ENCODE results near the gene USP4. TPM values are rescaled to one million over a fixed set of nuclear protein-coding genes. Genes with fewer than 3 reads are reported as not detected.
"Not testable (repeated sequence)": the region's sequence is repeated elsewhere in the genome, so short reads cannot be mapped to it uniquely, and the experiment has no call there.

The USP4 gene
- total RNA-seq, 5 donors from 2014 or later (not counting 1 experiment from before 2014, with no cell fraction given), result 101 to 107 (median 103) TPM

DNA sequence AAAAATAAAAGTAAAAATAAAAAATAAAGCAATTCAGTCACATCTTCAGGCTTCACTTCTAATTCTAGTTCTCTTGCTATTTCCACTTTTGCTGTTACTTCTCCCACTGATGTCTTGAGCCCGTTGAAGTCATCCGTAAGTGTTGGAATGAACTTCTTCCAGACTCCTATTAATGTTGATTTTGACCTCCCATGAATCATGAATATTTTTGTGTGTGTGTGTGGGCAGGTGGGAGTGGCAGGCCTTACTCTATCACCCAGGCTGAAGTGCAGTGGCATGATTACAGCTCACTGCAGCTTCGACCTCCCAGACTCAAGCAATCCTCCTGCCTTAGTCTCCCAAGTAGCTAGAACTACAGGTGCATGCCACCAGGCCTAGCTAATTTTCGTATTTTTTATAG lies 10.7 kb downstream of the USP4 start:
- Mint-ChIP-seq H3K36me3 (peaks cover 37% of the 10 kb centered on the region), H3K9me3 (no peaks in the 10 kb centered on the region), H3K4me1 (peaks cover 14 to 28% (median 25%) of the 10 kb centered on the region in 3 donors), H3K27ac (no peak overlapping the region), H3K4me3 (no peak overlapping the region), H3K27me3 (no peaks in the 10 kb centered on the region)
- no peaks in the 10 kb centered on the region for H3K9me3 ChIP-seq
- POLR2A ChIA-PET, result interaction anchor here in 1 of 2 donors (0.6 kb wide), 1 partner anchor 16 kb away, joined by 6 read pairs; no protein-coding TSS in a partner anchor
- CTCF ChIA-PET, result no interaction called here
- H3K27me3 ChIP-seq (replicated peaks in 1 of 2; ENCODE audit: control insufficient read depth in 2 of 2, extremely low read depth in 1 of 2, insufficient read depth in 2 of 2, low read length in 1 of 2), result no peaks in the 10 kb centered on the region
- no peak overlapping the region for H3K27ac ChIP-seq (ENCODE audit: low read length)
- H3K36me3 ChIP-seq (ENCODE audit: control insufficient read depth in 2 of 2, extremely low read depth in 1 of 2, insufficient read depth in 1 of 2, low read length in 1 of 2), result peaks cover 12 to 73% of the 10 kb centered on the region in 2 donors
- WGBS (ENCODE audit: insufficient coverage), result no CpG with 5 or more reads among the region's 4 CpGs
- H3K4me1 ChIP-seq (ENCODE audit: control insufficient read depth in 1 of 2, extremely low read depth in 1 of 2, insufficient read depth in 2 of 2, low read length in 2 of 2), result peaks cover 8 to 14% of the 10 kb centered on the region in 2 experiments
- DNase-seq, result no peak
- no peak overlapping the region for H3K4me3 ChIP-seq (ENCODE audit: control insufficient read depth in 1 of 2, extremely low read depth in 1 of 2, low read length in 1 of 2)
- no peak for ATAC-seq (replicated peaks in 1 of 4)

DNA sequence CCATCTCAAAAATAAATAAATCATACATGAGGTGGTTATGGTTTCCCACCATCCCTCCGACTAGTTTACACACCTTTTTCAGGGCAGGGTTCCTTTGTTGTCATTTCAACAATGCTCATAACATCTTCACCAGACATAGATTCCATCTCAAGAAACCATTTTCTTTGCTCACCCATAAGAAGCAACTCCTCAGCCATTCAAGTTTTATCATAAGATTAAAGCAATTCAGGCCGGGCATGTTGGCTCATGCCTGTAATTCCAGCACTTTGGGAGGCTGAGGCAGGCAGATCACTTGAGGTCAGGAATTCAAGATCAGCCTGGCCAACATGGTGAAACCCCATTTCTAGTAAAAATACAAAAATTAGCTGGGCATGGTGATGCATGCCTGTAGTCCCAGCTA lies 11.5 kb downstream of the USP4 start:
- 100% methylated on average over 1 of the region's 2 CpGs for WGBS (ENCODE audit: insufficient coverage)
- H3K4me3 Mint-ChIP-seq; H3K4me3 ChIP-seq (ENCODE audit: control insufficient read depth in 1 of 2, extremely low read depth in 1 of 2, low read length in 1 of 2); H3K27me3 ChIP-seq (replicated peaks in 1 of 2; ENCODE audit: control insufficient read depth in 2 of 2, extremely low read depth in 1 of 2, insufficient read depth in 2 of 2, low read length in 1 of 2); CTCF ChIA-PET; H3K27ac ChIP-seq (ENCODE audit: low read length); H3K27me3 Mint-ChIP-seq; H3K9me3 ChIP-seq; H3K27ac Mint-ChIP-seq; DNase-seq; POLR2A ChIA-PET; H3K9me3 Mint-ChIP-seq; ATAC-seq (replicated peaks in 1 of 4): not testable (repeated sequence)
- Mint-ChIP-seq H3K4me1 (peaks cover 8 to 19% (median 18%) of the 10 kb centered on the region in 3 donors), H3K36me3 (peaks cover 42% of the 10 kb centered on the region)
- Histone ChIP-seq H3K36me3 (ENCODE audit: control insufficient read depth in 2 of 2, extremely low read depth in 1 of 2, insufficient read depth in 1 of 2, low read length in 1 of 2) (peaks cover 12 to 73% of the 10 kb centered on the region in 2 donors), H3K4me1 (ENCODE audit: control insufficient read depth in 1 of 2, extremely low read depth in 1 of 2, insufficient read depth in 2 of 2, low read length in 2 of 2) (peaks cover 6 to 14% of the 10 kb centered on the region in 2 experiments)

DNA sequence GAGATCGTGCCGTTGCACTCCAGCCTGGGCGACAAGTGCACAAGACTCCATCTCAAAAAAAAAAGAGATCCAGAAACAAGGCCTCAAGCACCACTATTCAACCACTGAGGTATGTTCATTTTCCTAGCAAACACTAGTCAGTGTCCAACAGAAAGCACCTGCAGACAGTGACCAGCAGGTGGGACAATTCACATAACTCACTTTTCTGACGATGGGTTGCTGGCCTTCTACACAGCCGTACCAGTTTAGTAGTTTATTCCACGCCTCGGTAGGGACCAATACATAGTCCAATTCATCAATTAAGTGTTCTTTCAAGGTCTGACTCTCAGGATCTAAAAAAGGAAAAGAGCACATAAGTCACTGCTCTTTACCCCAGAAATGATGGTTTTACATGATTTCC lies 12.4 kb downstream of the USP4 start:
- ATAC-seq (replicated peaks in 1 of 4) (no peak), DNase-seq (no peak)
- CTCF ChIA-PET, result interaction anchor here in 1 of 2 donors (0.6 kb wide), 1 partner anchor 29 kb away, joined by 6 read pairs; no protein-coding TSS in a partner anchor
- peaks cover 39% of the 10 kb centered on the region for H3K36me3 Mint-ChIP-seq
- peaks cover 0 to 11% (median 11%) of the 10 kb centered on the region in 3 donors for H3K4me1 Mint-ChIP-seq
- H3K27me3 Mint-ChIP-seq, result no peaks in the 10 kb centered on the region
- Histone ChIP-seq H3K4me3 (ENCODE audit: control insufficient read depth in 1 of 2, extremely low read depth in 1 of 2, low read length in 1 of 2) (no peak overlapping the region), H3K9me3 (no peaks in the 10 kb centered on the region), H3K4me1 (ENCODE audit: control insufficient read depth in 1 of 2, extremely low read depth in 1 of 2, insufficient read depth in 2 of 2, low read length in 2 of 2) (peaks cover 0 to 6% of the 10 kb centered on the region in 2 experiments), H3K27ac (ENCODE audit: low read length) (no peak overlapping the region), H3K27me3 (replicated peaks in 1 of 2; ENCODE audit: control insufficient read depth in 2 of 2, extremely low read depth in 1 of 2, insufficient read depth in 2 of 2, low read length in 1 of 2) (no peaks in the 10 kb centered on the region), H3K36me3 (ENCODE audit: control insufficient read depth in 2 of 2, extremely low read depth in 1 of 2, insufficient read depth in 1 of 2, low read length in 1 of 2) (peaks cover 12 to 80% of the 10 kb centered on the region in 2 donors)
- POLR2A ChIA-PET, result no interaction called here
- no peak overlapping the region for H3K27ac Mint-ChIP-seq
- no peaks in the 10 kb centered on the region for H3K9me3 Mint-ChIP-seq
- no CpG with 5 or more reads among the region's 7 CpGs for WGBS (ENCODE audit: insufficient coverage)
- H3K4me3 Mint-ChIP-seq, result no peak overlapping the region

DNA sequence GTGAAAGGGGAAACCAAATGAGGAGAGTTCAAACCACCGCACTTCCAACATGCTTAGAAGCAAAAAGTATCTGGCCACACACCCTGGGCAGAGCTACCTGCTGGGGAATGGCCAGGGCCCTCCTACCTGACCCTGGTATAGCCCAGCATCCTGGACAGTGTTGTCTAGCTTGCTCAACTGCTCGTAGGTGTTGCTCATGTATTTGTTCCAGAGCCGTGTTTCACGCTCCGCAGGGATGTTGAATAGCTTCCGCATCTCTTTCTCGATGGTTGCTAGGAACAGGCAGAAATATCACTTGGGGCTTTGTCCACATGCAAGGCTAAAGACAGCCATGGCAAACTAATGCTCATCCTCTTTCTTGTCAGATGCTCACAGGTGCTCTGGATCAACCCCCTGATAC lies 15.1 kb downstream of the USP4 start:
- H3K4me3 ChIP-seq (ENCODE audit: control insufficient read depth in 1 of 2, extremely low read depth in 1 of 2, low read length in 1 of 2), result no peak overlapping the region
- H3K9me3 ChIP-seq, result no peaks in the 10 kb centered on the region
- Mint-ChIP-seq H3K9me3 (no peaks in the 10 kb centered on the region), H3K27me3 (no peaks in the 10 kb centered on the region), H3K4me3 (no peak overlapping the region), H3K4me1 (peaks cover 0 to 6% (median 4%) of the 10 kb centered on the region in 3 donors), H3K36me3 (peaks cover 53% of the 10 kb centered on the region), H3K27ac (no peak overlapping the region)
- ChIA-PET POLR2A (interaction anchor here in 1 of 2 donors (0.6 kb wide), 1 partner anchor 405 kb away, joined by 7 read pairs; no protein-coding TSS in a partner anchor), CTCF (interaction anchor here in 1 of 2 donors (0.6 kb wide), 1 partner anchor 126 kb away, joined by 3 read pairs; no protein-coding TSS in a partner anchor)
- WGBS (ENCODE audit: insufficient coverage), result 98% methylated on average over 6 of the region's 7 CpGs
- H3K27me3 ChIP-seq (replicated peaks in 1 of 2; ENCODE audit: control insufficient read depth in 2 of 2, extremely low read depth in 1 of 2, insufficient read depth in 2 of 2, low read length in 1 of 2), result no peaks in the 10 kb centered on the region
- no peak for DNase-seq
- no peaks in the 10 kb centered on the region for H3K4me1 ChIP-seq (ENCODE audit: control insufficient read depth in 1 of 2, extremely low read depth in 1 of 2, insufficient read depth in 2 of 2, low read length in 2 of 2)
- no peak for ATAC-seq (replicated peaks in 1 of 4)
- no peak overlapping the region for H3K27ac ChIP-seq (ENCODE audit: low read length)
- H3K36me3 ChIP-seq (ENCODE audit: control insufficient read depth in 2 of 2, extremely low read depth in 1 of 2, insufficient read depth in 1 of 2, low read length in 1 of 2), result peaks cover 3 to 91% of the 10 kb centered on the region in 2 donors

DNA sequence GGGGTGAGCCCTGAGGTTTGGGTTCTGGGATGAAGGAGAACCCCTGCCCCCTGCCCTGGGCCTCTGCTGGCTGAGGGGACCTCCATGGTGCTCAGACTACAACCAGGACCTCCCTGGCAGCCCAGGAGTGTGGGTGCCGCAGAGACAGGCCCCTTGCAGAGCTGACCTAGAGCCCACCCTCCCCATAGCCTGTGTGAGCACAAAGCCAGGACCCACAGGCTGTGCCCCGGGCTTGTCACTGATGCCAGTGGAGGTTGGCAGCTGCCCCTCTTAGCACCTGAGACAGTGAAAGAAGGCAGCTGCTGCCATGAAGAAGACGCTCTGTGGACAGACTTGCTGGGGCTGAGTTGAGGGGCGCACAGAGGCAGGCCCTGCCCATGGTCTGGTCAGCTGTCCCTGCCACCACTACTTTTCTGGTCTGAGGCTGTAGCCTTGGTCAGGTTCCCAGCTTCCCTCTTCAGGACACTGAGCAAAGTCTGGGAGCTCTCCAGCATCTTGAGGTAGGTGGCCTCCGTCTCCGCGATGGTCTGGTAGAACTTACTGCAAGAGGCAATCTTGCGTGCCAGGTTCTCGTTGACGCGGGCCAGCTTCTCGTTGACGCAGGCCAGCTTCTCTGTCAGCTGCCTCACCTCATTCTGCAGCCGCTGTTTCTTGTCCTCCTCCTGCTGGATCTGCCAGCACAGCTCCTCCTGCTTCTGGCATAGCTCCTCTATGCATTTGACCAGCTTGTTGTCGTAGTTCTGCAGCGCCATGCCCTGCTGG lies 23.0 kb downstream of the USP4 start:
- Histone ChIP-seq H3K27ac (ENCODE audit: low read length) (no peak overlapping the region), H3K27me3 (replicated peaks in 1 of 2; ENCODE audit: control insufficient read depth in 2 of 2, extremely low read depth in 1 of 2, insufficient read depth in 2 of 2, low read length in 1 of 2) (no peaks in the 10 kb centered on the region), H3K4me1 (ENCODE audit: control insufficient read depth in 1 of 2, extremely low read depth in 1 of 2, insufficient read depth in 2 of 2, low read length in 2 of 2) (no peaks in the 10 kb centered on the region), H3K9me3 (no peaks in the 10 kb centered on the region), H3K36me3 (ENCODE audit: control insufficient read depth in 2 of 2, extremely low read depth in 1 of 2, insufficient read depth in 1 of 2, low read length in 1 of 2) (peaks cover 14 to 77% of the 10 kb centered on the region in 2 donors), H3K4me3 (ENCODE audit: control insufficient read depth in 1 of 2, extremely low read depth in 1 of 2, low read length in 1 of 2) (no peak overlapping the region)
- Mint-ChIP-seq H3K9me3 (no peaks in the 10 kb centered on the region), H3K4me3 (no peak overlapping the region), H3K36me3 (peaks cover 26% of the 10 kb centered on the region), H3K4me1 (no peaks in the 10 kb centered on the region), H3K27ac (no peak overlapping the region), H3K27me3 (no peaks in the 10 kb centered on the region)
- ATAC-seq (replicated peaks in 1 of 4) (no peak), DNase-seq (no peak)
- ChIA-PET POLR2A (no interaction called here), CTCF (interaction anchor here in 1 of 2 donors (0.8 kb wide), 1 partner anchor 242 kb away, joined by 4 read pairs; no protein-coding TSS in a partner anchor)
- WGBS (ENCODE audit: insufficient coverage), result 100% methylated on average over 13 of the region's 16 CpGs

DNA sequence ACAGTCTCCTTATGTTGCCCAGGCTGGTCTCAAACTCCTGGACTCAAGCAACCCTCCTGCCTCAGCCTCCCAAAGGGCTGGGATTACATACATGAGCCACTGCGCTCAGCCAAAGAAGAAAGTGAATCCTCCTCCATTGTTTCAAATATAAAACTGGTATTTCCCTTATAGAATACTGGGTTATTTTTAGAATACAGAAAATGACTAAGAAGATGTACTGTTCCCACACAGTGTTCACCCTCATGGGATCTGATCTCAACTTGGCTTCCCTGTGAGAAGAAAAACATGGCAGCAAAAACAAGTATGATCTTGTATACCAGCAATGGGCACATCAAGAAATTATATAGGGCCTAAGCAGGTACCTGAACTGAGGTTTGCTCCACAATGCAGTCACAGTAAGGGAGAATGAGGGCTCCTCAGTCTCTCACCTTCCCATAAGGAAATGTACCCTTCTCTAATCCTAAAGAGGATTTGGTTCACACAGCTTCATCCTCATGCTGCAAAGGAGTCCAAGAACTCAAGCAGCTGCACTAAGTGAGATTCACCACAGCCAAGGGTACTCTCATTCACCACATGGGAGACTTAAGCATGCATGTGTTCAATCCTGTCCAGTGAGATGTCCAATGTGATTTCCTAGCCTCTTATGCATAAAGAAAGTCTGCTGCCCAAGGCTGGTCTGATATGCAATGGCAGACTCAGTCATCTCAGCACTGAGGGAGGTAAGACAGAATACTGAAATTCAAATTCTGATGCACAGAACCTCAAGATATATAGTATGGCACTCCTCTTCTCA lies 25.8 kb downstream of the USP4 start:
- H3K9me3 Mint-ChIP-seq, result no peaks in the 10 kb centered on the region
- Histone ChIP-seq H3K4me1 (ENCODE audit: control insufficient read depth in 1 of 2, extremely low read depth in 1 of 2, insufficient read depth in 2 of 2, low read length in 2 of 2) (no peaks in the 10 kb centered on the region), H3K27ac (ENCODE audit: low read length) (no peak overlapping the region), H3K9me3 (no peaks in the 10 kb centered on the region), H3K36me3 (ENCODE audit: control insufficient read depth in 2 of 2, extremely low read depth in 1 of 2, insufficient read depth in 1 of 2, low read length in 1 of 2) (peaks cover 14 to 76% of the 10 kb centered on the region in 2 donors), H3K4me3 (ENCODE audit: control insufficient read depth in 1 of 2, extremely low read depth in 1 of 2, low read length in 1 of 2) (no peak overlapping the region), H3K27me3 (replicated peaks in 1 of 2; ENCODE audit: control insufficient read depth in 2 of 2, extremely low read depth in 1 of 2, insufficient read depth in 2 of 2, low read length in 1 of 2) (no peaks in the 10 kb centered on the region)
- no peak overlapping the region for H3K4me3 Mint-ChIP-seq
- H3K36me3 Mint-ChIP-seq, result peaks cover 32% of the 10 kb centered on the region
- no peaks in the 10 kb centered on the region for H3K27me3 Mint-ChIP-seq
- CTCF ChIA-PET, result no interaction called here
- ATAC-seq (replicated peaks in 1 of 4), result no peak
- DNase-seq, result no peak
- peaks cover 3 to 5% (median 5%) of the 10 kb centered on the region in 3 donors for H3K4me1 Mint-ChIP-seq
- H3K27ac Mint-ChIP-seq, result peak overlapping the region; percentile 4 to 44
- WGBS (ENCODE audit: insufficient coverage), result no CpG with 5 or more reads among the region's 1 CpG
- POLR2A ChIA-PET, result no interaction called here
